ENCODE measurements around the gene MX2. TPM values are rescaled to one million over a fixed set of nuclear protein-coding genes. Genes with fewer than 3 reads are reported as not detected.

Gene MX2
- total and polyA plus RNA-seq, 8 donors, result 1.1 to 31.9 (median 1.9) TPM

- TF ChIP-seq CTCF (IDR thresholded peaks at IDR 0.05), result no peak
- no peak overlapping the region for H3K27ac ChIP-seq
- no peaks in the 10 kb centered on the region for H3K4me1 ChIP-seq
Observed at GRCh38 chr21:41387042-41387819, 25.4 kb downstream of the MX2 start.

GRCh38 chr21:41387824-41388223 is 26.0 kb downstream of the MX2 start:
- no peak for TF ChIP-seq CTCF (IDR thresholded peaks at IDR 0.05)
- no peak for DNase-seq
- peaks cover 0 to 78% of the 10 kb centered on the region in 2 donors for H3K36me3 ChIP-seq
- H3K27me3 ChIP-seq, result no peaks in the 10 kb centered on the region
- H3K4me3 ChIP-seq, result no peak overlapping the region
- no peak for ATAC-seq
- H3K9me3 ChIP-seq, result no peaks in the 10 kb centered on the region
- no peaks in the 10 kb centered on the region for H3K4me1 ChIP-seq
- intact Hi-C loops (cut with DNase I), result no loop called here
- H3K27ac ChIP-seq, result no peak overlapping the region

More at GRCh38 chr21:41387042-41387819, 25.4 kb downstream of the MX2 start:
- peaks cover 0 to 84% of the 10 kb centered on the region in 2 donors for H3K36me3 ChIP-seq
- H3K9me3 ChIP-seq, result no peaks in the 10 kb centered on the region
- H3K4me3 ChIP-seq, result no peak overlapping the region
- no peak for ATAC-seq
- intact Hi-C loops (cut with DNase I), result no loop called here
- DNase-seq, result no peak
- H3K27me3 ChIP-seq, result no peaks in the 10 kb centered on the region

DNA sequence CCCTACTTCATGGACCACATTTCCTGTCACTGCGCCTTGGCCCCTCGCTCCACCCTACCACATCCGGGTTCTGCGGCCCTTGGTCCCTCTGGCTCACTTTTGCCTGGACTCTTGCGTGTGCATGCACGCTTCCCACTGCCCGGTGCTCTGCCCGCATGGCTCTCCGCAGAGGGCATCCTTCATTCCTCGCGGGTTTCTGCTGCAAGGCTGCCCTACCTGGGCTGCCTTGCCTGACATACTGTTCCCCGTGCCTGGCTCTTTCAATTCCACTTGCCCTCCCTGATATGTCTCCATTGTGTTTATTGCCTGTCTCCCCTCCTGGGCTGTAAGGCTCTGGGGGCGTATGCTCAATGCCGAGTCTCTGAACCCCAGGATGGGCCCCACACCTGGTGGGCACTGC is 26.4 kb downstream of the MX2 start:
- Histone ChIP-seq H3K36me3 (peaks cover 0 to 73% of the 10 kb centered on the region in 2 donors), H3K27me3 (no peaks in the 10 kb centered on the region), H3K4me3 (no peak overlapping the region), H3K27ac (no peak overlapping the region), H3K9me3 (no peaks in the 10 kb centered on the region), H3K4me1 (no peaks in the 10 kb centered on the region)
- intact Hi-C loops (cut with DNase I), result no loop called here
- no peak for ATAC-seq
- no peak for TF ChIP-seq CTCF (IDR thresholded peaks at IDR 0.05)
- DNase-seq, result no peak

DNA sequence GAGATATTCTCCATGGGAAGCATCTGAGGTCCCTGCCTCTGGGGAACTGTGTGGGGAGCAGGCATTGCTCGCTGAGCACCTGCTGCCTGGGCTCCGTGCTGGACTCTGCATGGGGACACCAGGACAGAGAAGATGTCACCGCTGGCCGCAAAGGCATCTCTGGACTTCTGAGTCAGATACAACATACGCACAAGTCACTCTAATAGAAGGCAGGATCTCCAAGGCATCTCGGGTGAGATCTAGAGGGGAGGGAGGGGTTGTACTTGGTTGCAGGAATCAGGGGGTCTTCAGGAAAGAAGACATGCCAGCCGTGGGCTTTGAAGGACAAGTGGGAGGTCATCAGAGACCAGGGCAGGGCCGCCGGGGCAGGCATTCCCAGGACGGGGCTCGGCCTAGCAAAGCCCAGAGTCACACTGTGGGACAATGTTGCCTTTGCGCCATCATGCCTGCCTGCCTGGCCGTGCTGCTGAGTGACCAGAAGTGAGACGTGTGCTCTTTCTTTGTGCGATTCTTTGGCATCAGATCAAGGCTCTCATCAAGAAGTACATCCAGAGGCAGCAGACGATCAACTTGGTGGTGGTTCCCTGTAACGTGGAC is 28.3 kb downstream of the MX2 start:
- Histone ChIP-seq H3K4me3 (no peak overlapping the region), H3K36me3 (peaks cover 0 to 61% of the 10 kb centered on the region in 2 donors), H3K27me3 (no peaks in the 10 kb centered on the region), H3K9me3 (no peaks in the 10 kb centered on the region), H3K27ac (no peak overlapping the region), H3K4me1 (no peaks in the 10 kb centered on the region)
- no peak for ATAC-seq
- intact Hi-C loops (cut with DNase I), result no loop called here
- no peak for DNase-seq
- TF ChIP-seq CTCF (IDR thresholded peaks at IDR 0.05), result no peak

DNA sequence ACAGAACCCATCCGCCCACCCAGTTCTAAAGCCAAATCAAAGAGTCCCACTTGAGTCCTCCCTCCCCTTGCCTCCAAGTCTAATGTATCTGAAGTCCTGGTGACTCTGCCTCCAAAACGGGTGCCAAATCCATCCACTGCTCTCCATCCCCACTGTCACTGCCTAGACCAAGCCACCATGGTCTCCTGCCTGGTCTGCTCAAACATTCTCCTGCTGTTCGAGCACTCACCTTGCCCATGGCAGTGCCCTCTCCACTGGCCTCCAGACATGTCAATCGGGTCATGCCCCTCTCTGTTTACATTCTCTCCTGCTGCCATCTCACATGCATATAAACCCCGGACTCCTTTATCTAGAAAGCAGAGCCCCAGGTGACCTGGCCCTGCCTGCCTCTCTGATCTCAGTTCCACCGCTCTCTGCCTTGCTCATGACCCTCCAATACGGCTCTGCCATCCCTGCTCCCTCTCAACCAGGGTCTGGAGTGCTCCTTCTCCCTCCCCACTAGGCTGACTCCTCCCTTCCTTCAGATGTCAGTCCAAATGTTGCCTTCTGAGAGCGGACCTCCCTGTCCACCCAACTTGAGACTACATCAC is 32.1 kb downstream of the MX2 start:
- Histone ChIP-seq H3K36me3 (peaks cover 0 to 64% of the 10 kb centered on the region in 2 donors), H3K27ac (no peak overlapping the region), H3K9me3 (no peaks in the 10 kb centered on the region), H3K4me1 (peaks cover 0 to 23% of the 10 kb centered on the region in 2 donors), H3K27me3 (no peaks in the 10 kb centered on the region), H3K4me3 (no peak overlapping the region)
- DNase-seq, result no peak
- TF ChIP-seq CTCF (IDR thresholded peaks at IDR 0.05), result no peak
- no peak for ATAC-seq
- intact Hi-C loops (cut with DNase I), result no loop called here

Measured in left lung (tissue), 10 donors.